ENCODE data around the gene CNNM3. TPM values are rescaled to one million over a fixed set of nuclear protein-coding genes. Genes with fewer than 3 reads are reported as not detected.
A peak's percentile ranks its signal among the peaks of the same experiment; 100 is the strongest.

CNNM3 gene
- total RNA-seq, 1 donor from 2014 or later: 14.7 TPM

DNA sequence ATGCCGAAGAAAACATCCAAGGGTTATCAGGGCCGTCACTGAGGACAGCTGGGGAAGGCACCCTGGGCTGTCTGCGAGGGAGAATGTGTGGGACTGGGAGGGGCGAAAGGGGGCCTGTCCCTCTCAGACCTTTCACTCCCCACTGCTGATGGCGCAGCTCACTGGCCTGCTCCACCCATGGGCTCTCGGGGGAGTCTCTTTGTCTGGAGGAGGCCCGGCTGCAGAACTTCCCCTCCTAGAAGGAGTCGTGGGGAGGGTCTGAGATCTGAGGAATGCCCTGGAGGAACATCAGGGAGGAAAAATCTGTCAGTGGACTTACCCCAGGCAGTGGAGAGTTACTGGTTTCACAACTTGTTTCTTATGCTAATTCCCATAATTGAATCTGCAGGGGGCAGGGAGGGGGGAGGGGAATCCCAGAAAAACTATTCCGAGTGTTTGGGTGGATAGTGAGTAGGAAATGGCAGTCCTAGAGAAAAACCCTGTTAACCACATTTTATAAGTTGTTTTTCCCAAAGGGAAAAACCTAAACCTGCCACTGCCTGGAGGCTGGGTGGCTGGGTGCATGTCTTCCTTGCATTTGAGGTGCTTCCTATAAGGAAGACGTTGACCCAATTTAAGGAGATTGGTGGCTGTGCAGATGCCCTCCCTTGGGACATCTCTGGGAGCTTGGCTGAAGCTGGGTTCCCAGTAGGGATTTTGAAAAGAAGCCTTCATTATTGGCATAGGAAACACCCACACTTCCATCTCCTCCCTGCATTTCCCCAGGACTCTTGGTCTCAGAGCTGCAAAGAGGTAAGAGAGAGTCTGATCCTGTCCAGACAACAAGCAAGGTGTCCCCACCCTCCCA is 65.5 kb downstream of the CNNM3 start:
- peaks cover 5% of the 10 kb centered on the region for H3K36me3 Mint-ChIP-seq (ENCODE audit: low read depth, unreplicated experiment)

DNA sequence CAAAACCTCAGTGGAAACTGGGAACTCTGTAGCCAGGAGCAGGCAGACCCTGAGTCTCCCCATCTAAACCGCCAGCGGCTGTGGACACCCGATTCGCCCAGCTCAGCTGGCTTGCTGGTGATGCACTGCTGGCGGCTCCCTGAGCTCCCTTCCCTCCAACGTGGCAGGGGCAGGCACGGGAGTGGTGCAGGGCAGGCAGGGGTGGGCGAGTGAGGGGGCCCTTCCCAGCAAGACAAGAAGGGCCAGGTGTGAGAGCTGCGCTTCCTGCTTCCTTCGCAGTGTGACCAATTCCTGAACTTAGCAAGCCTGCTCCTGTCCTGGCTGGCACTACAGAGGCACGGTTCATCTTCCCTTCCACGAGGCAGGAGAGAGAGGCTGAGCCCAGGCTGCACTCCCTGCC is 66.2 kb downstream of the CNNM3 start:
- no peaks in the 10 kb centered on the region for H3K9me3 Mint-ChIP-seq (ENCODE audit: unreplicated experiment)
- no peak overlapping the region for H3K4me3 Mint-ChIP-seq (ENCODE audit: unreplicated experiment)
- H3K4me1 Mint-ChIP-seq (ENCODE audit: unreplicated experiment): peaks cover 42% of the 10 kb centered on the region
- peaks cover 19% of the 10 kb centered on the region for H3K27me3 Mint-ChIP-seq (ENCODE audit: unreplicated experiment)
- H3K36me3 Mint-ChIP-seq (ENCODE audit: low read depth, unreplicated experiment): peaks cover 5% of the 10 kb centered on the region
- no peak for DNase-seq (ENCODE audit: low spot score)
- TF ChIP-seq, protein P1, sequence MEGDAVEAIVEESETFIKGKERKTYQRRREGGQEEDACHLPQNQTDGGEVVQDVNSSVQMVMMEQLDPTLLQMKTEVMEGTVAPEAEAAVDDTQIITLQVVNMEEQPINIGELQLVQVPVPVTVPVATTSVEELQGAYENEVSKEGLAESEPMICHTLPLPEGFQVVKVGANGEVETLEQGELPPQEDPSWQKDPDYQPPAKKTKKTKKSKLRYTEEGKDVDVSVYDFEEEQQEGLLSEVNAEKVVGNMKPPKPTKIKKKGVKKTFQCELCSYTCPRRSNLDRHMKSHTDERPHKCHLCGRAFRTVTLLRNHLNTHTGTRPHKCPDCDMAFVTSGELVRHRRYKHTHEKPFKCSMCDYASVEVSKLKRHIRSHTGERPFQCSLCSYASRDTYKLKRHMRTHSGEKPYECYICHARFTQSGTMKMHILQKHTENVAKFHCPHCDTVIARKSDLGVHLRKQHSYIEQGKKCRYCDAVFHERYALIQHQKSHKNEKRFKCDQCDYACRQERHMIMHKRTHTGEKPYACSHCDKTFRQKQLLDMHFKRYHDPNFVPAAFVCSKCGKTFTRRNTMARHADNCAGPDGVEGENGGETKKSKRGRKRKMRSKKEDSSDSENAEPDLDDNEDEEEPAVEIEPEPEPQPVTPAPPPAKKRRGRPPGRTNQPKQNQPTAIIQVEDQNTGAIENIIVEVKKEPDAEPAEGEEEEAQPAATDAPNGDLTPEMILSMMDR (IDR thresholded peaks at IDR 0.05; ENCODE audit: unreplicated experiment): no peak
- no peak overlapping the region for H3K27ac Mint-ChIP-seq (ENCODE audit: unreplicated experiment)

More for the DNA sequence above, 65.5 kb downstream of the CNNM3 start:
- Mint-ChIP-seq H3K4me3 (ENCODE audit: unreplicated experiment) (no peak overlapping the region), H3K27ac (ENCODE audit: unreplicated experiment) (no peak overlapping the region), H3K27me3 (ENCODE audit: unreplicated experiment) (peaks cover 19% of the 10 kb centered on the region), H3K4me1 (ENCODE audit: unreplicated experiment) (peaks cover 47% of the 10 kb centered on the region), H3K9me3 (ENCODE audit: unreplicated experiment) (no peaks in the 10 kb centered on the region)
- DNase-seq (ENCODE audit: low spot score): no peak
- TF ChIP-seq, protein P1 (IDR thresholded peaks at IDR 0.05; ENCODE audit: unreplicated experiment): no peak

DNA sequence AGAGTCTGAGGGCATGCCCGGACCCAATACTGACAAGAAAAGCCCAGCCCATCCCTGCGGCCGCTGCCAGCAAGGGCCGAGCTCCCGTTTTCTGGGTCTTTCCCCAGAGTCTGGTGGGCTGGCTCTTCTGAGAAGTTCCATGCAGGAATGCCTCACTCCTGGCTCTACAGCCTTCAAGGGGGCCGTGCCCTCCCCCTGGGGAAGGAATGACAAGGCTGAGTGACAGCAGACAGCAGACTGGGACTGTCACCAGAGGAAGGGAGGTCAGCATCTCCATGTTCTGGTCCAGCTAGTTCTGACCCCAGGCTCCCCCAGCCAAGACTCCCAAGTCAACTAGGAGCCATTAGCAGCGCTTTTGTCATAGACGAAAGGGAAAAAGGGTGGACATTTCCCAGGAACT is 66.8 kb downstream of the CNNM3 start:
- peaks cover 43% of the 10 kb centered on the region for H3K4me1 Mint-ChIP-seq (ENCODE audit: unreplicated experiment)
- no peak for DNase-seq (ENCODE audit: low spot score)
- TF ChIP-seq, protein P1 (IDR thresholded peaks at IDR 0.05; ENCODE audit: unreplicated experiment): no peak
- no peak overlapping the region for H3K4me3 Mint-ChIP-seq (ENCODE audit: unreplicated experiment)
- no peaks in the 10 kb centered on the region for H3K9me3 Mint-ChIP-seq (ENCODE audit: unreplicated experiment)
- H3K27ac Mint-ChIP-seq (ENCODE audit: unreplicated experiment): no peak overlapping the region
- peaks cover 19% of the 10 kb centered on the region for H3K27me3 Mint-ChIP-seq (ENCODE audit: unreplicated experiment)
- peaks cover 5% of the 10 kb centered on the region for H3K36me3 Mint-ChIP-seq (ENCODE audit: low read depth, unreplicated experiment)

GRCh38 chr2:96883306-96883705 is 67.2 kb downstream of the CNNM3 start:
- no peaks in the 10 kb centered on the region for H3K9me3 Mint-ChIP-seq (ENCODE audit: unreplicated experiment)
- H3K36me3 Mint-ChIP-seq (ENCODE audit: low read depth, unreplicated experiment): peaks cover 5% of the 10 kb centered on the region
- no peak overlapping the region for H3K27ac Mint-ChIP-seq (ENCODE audit: unreplicated experiment)
- peaks cover 19% of the 10 kb centered on the region for H3K27me3 Mint-ChIP-seq (ENCODE audit: unreplicated experiment)
- TF ChIP-seq, protein P1 (IDR thresholded peaks at IDR 0.05; ENCODE audit: unreplicated experiment): no peak
- no peak overlapping the region for H3K4me3 Mint-ChIP-seq (ENCODE audit: unreplicated experiment)
- no peak for DNase-seq (ENCODE audit: low spot score)
- H3K4me1 Mint-ChIP-seq (ENCODE audit: unreplicated experiment): peaks cover 42% of the 10 kb centered on the region

Small RNA genes lying within 50 kb of the gene (microRNA-seq; reads per million reads assigned to microRNA genes)
- 5.0 reads per million, percentile 49 among the genes with 10 or more reads in this experiment for gene MIR3127 (ENCODE audit: unreplicated experiment)

Other genes with a start within 250 kb of the CNNM3 start
- gene KANSL3, start 178.0 kb upstream of the CNNM3 start, total RNA-seq (ENCODE audit: unreplicated experiment): 36.3 TPM
- gene FER1L5, start 173.5 kb upstream of the CNNM3 start, total RNA-seq (ENCODE audit: unreplicated experiment): 1.0 TPM
- 19.4 TPM for gene LMAN2L, start 76.2 kb upstream of the CNNM3 start, total RNA-seq (ENCODE audit: unreplicated experiment)
- gene CNNM4, start 55.4 kb upstream of the CNNM3 start, total RNA-seq (ENCODE audit: unreplicated experiment): 5.9 TPM
- gene ANKRD23, start 27.8 kb downstream of the CNNM3 start, total RNA-seq (ENCODE audit: unreplicated experiment): 4.7 TPM
- gene ANKRD39, start 41.7 kb downstream of the CNNM3 start, total RNA-seq (ENCODE audit: unreplicated experiment): 14.9 TPM
- gene SEMA4C, start 53.8 kb downstream of the CNNM3 start, total RNA-seq (ENCODE audit: unreplicated experiment): 279 TPM
- gene FAM178B, start 170.3 kb downstream of the CNNM3 start, total RNA-seq (ENCODE audit: unreplicated experiment): 3.9 TPM

Data from endothelial cell (in vitro differentiated cells).